GM21447 (cell line): Measurements from ENCODE around the gene FOXN3.

Source experiments
- ATAC-seq: cut with Tn5 transposase; IDR thresholded peaks from one replicate; pipeline ENCODE4 v1.9.1; 2021; ENCODE audit not compliant: unreplicated experiment

FOXN3 gene

DNA sequence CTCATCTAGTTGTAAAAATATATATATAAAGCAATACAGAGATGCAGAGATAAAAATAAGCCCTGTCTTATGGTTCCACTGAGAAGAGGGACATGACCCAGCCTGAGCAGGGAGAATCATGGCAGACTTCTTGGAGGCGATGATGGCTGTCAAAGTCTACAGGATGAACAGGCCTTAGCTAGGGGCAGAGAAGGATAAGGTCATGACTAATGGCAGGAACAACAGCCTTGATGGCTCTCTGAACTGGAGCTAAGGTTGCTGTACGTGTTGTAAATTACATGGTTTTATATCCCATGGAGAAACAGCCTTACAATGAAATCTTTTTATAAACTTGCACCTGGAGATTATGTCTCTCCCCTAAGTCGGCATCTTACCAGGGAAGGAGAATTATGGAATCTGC, 32.4 kb downstream of the FOXN3 start:
- no peak for ATAC-seq

GRCh38 chr14:89384023-89384422, 33.0 kb downstream of the FOXN3 start:
- peak; percentile 91 for ATAC-seq

GRCh38 chr14:89382901-89383845, 33.9 kb downstream of the FOXN3 start:
- ATAC-seq: no peak

- ATAC-seq: no peak
These were observed 34.5 kb downstream of the FOXN3 start for GRCh38 chr14:89382487-89382886.

DNA sequence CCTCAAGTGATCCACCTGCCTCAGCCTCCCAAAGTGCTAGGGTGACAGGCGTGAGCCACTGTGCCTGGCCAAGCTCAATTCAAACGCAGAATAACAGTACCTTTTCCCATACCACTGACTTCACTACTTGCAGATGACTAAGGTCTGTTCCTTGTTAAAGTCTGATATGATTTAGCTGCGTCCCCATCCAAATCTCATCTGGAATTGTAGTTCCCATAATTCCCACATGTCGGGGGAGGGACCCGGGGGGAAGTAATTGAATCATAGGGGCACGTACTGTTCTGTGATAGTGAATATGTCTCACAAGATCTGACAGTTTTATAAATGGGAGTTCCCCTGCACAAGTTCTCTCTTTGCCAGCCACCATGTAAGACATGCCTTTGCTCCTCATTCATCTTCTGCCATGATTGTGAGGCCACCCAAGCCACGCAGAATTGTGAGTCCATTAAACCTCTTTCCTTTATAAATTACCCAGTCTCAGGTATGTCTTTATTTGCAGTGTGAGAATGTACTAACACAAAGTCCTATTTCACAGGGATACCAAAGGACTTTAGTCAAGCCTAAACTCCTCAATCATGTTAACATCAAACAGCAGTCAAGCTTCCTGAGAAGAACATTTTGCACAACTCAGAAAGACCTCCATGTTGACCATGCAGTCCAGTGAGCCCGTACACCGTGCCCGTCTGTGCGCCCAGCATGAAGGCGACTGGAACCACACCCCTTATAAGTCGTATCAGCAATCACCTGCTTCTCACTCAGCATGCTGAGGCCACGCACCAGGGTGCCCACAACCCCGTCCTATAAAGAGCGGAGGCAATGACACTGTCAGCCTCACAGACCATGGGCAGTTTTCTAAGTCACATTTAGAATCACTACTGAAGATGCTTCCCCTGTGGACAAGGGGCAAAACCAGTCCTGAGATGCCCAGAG, 36.9 kb downstream of the FOXN3 start:
- no peak for ATAC-seq

GRCh38 chr14:89379006-89379405, 38.0 kb downstream of the FOXN3 start:
- no peak for ATAC-seq

GRCh38 chr14:89378119-89378518, 38.9 kb downstream of the FOXN3 start:
- no peak for ATAC-seq

- no peak for ATAC-seq
These were observed 39.5 kb downstream of the FOXN3 start for GRCh38 chr14:89377544-89377943.

DNA sequence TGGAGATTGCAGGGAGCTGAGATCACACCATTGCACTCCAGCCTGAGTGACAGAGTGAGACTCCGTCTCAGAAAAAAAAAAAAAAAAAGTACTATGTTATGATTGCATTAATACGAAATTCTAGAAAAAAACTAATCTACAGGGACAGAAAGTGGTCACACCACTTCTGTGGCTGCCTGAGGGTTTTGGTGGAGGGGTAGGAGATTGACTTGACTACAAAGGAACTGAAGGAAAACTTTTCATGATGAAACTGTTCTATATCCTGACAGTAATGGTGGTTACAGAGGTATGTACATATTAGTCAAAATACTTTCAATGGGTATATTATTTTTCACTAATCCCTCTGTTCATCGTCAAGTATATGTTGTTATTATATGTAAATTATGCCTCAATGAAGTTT, 42.1 kb downstream of the FOXN3 start:
- no peak for ATAC-seq

DNA sequence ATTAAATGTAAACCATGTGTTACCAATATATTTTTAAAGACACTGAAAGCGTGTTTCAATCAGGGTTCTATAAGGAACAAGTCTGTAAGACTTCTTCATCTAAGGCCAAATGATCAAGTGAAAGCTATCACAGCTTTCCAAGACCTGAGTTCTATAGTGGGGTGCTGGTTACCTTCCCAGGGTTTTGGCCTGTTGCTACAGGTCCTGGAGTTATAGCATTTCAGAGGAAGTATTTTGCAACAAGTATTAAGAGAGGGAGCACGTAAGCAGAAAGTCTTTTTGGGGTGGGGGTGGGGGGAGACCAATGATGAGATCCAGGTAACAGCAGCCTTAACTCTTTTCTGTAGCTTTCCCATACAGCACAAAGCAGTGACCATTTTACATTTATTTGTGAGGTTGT, 43.8 kb downstream of the FOXN3 start:
- ATAC-seq: no peak

GRCh38 chr14:89372512-89372883, 44.5 kb downstream of the FOXN3 start:
- ATAC-seq: no peak

DNA sequence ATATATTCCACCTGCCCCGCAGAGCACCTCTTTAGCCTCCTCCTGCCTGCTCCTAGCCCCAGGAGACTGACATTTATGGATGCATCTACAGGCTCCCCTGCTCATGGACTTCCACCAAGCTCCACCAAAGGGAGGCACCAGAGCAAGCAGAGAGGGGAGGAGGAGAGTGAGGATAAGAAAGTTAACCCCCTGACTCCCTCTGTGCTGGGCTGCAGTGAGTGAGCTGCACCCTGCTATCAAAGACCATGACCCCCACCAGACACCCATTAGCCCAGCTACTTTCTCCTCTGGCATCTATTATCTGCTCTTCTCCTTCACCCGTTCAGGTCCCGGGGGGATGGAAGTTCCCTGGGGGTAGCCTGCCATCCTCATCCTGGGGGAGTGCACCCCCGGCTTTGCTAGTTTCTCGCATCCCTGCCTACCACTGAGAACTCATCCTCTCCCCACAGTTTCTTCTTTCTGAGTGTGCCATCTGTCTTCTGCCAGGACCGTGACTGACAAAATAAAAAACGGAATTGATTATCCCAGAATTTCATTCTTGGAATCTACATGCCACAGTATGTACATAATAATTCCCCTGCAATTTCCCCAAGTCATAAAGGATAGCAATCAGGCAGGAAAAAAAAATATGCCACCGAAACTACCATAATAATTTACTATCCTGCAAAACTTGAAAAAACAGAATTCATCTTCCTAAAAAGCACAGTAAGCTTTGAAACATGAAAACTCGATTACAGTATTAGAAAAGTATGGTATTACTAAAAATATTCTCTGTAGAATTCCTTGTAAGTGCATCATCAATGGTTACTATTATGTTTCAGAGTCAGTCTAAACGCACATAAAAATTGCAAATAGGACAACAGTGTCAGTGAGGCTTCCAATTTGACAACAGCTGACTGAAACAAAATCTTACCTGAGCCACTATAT, 45.2 kb downstream of the FOXN3 start:
- no peak for ATAC-seq

DNA sequence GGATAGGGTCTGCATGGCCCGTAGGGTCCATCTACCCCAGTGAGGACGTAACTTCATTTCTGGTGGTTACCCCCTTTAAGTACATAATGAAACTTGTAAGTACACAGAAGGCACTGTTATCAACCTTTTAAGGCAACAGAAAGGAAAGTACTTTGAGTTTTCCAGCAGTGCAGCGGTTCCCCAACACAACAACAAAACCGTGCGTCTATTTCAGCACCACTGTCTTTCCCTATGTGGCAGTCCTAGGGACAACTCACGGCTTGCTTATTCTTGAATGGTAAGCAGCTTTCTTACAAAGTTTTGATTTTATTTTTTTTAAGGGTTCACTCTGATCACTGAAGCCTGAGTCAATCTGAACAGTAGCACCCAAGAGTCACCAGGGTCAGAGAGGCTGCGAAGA, 46.3 kb downstream of the FOXN3 start:
- no peak for ATAC-seq

DNA sequence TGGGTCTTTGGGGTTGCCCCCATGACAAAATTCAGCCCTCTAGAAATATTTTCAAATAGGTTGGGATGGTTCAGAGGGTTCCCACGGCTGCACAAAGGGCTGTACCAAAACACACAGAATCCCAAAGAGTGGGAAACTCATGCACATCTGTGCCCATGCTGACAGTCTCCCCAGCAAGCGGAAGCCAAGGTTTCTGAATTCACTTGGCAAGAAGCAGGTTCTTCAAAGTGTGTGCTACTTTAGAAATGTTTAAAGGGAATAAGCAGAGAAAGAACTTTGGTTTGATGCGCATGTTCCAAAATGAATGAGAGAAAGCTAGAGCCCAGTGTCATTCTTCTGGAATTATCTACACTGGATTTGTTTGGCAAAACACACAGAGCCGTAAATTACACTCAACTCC, 46.7 kb downstream of the FOXN3 start:
- no peak for ATAC-seq

DNA sequence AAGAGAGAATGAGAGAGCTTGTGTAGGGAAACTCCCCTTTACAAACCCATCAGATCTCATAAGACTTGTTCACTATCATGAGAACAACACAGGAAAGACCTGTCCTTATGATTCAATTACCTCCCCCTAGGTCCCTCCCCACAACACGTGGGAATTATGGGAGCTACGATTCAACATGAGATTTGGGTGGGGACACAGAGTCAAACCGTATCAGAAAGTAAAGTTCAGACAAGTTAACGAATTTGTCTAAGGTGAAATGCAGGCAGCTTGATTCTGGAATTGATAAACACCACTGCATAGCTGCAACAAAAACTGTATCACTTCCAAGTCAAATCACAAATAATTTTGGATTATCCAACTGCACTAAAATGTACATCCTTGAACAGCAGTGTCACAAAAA, 47.4 kb downstream of the FOXN3 start:
- no peak for ATAC-seq

GRCh38 chr14:89368490-89369477, 48.2 kb downstream of the FOXN3 start:
- no peak for ATAC-seq

DNA sequence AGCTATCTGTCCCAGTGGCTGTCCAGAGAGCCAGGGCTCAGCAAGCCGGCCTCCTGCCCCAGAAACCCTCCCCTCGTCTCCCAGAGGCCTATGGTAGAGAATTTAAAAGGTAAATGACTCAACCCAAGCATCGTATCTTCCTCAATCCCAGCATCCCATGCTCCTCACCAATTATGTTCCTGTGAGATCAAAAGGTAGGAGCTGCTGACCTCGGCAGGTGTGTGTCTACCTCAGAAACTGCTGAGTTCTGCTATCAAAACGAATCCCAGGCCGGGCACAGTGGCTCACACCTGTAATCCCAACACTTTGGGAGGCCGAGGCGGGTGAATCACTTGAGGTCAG, 49.3 kb downstream of the FOXN3 start:
- ATAC-seq: no peak

DNA sequence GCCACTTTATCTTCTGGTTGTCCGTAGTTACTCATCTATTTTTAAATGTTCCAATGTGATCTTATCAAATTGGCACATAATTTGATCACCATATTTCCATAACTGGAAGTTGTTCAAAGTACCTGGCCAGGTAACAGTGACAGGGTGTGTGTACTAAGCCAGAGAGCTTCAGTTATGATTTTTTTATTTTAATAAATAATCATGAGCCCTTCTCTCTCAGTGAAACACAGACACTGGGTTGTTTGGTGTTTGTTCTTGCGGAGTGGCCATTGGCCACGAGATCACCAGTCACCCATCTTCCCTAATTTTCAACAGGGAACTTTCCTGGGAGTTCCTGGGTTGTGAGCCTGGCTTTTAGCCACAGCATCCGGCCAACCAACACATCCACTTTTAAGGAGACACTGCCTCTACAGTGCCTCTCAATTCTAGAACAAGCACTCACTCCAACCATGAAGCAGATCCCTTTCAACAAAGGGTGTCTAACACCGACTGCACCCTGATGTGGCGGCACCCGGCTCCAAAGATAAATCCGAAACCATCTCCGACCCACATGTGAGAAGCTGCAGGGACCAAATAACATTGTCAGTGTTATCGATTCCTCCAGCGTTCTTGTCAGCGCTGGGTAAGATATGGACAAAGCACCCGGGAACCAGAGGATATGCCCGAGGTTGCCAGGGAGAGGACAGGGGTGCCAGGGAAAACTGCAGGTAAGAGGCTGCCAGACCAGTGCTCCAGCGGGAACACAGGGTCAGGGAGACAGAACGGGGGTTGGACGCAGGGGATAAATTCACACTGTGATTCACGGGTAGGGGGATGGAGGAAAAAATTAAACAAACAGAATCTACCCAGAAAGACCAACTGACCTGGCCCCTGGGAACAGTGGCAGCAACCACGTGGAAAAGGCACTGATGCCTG, 49.9 kb downstream of the FOXN3 start:
- ATAC-seq: no peak
